ENCODE data around the gene AP1S1. TPM values are rescaled to one million over a fixed set of nuclear protein-coding genes. Genes with fewer than 3 reads are reported as not detected.

The AP1S1 gene
- total RNA-seq, 3 donors from 2014 or later = 29.6 to 55.7 (median 44.6) TPM

GRCh38 chr7:101159696-101160674 is 5.7 kb downstream of the AP1S1 start:
- Histone ChIP-seq H3K9me3 (no peaks in the 10 kb centered on the region), H3K36me3 (no peaks in the 10 kb centered on the region), H3K4me1 (peaks cover 20 to 21% of the 10 kb centered on the region in 2 donors), H3K27me3 (peaks cover 11 to 25% of the 10 kb centered on the region in 2 donors), H3K4me3 (no peak overlapping the region), H3K27ac (no peak overlapping the region)
- intact Hi-C loops (cut with DNase I; ENCODE audit: low total_unique reads) = no loop called here
- no peak for DNase-seq (ENCODE audit: low spot score in 2 of 2)
- no peak for TF ChIP-seq POLR2A (IDR thresholded peaks at IDR 0.05)
- no peak for TF ChIP-seq CTCF (IDR thresholded peaks at IDR 0.05)
- TF ChIP-seq POLR2AphosphoS5 (IDR thresholded peaks at IDR 0.05) = no peak

GRCh38 chr7:101160910-101161309 is 6.6 kb downstream of the AP1S1 start:
- Histone ChIP-seq H3K36me3 (no peaks in the 10 kb centered on the region), H3K4me3 (no peak overlapping the region), H3K9me3 (no peaks in the 10 kb centered on the region), H3K27me3 (peaks cover 11 to 34% of the 10 kb centered on the region in 2 donors), H3K27ac (no peak overlapping the region), H3K4me1 (peaks cover 14 to 16% of the 10 kb centered on the region in 2 donors)
- intact Hi-C loops (cut with DNase I; ENCODE audit: low total_unique reads) = no loop called here
- no peak for DNase-seq (ENCODE audit: low spot score in 2 of 2)
- no peak for TF ChIP-seq CTCF (IDR thresholded peaks at IDR 0.05)
- no peak for TF ChIP-seq POLR2A (IDR thresholded peaks at IDR 0.05)
- no peak for TF ChIP-seq POLR2AphosphoS5 (IDR thresholded peaks at IDR 0.05)

- no peaks in the 10 kb centered on the region for H3K36me3 ChIP-seq
- TF ChIP-seq POLR2A (IDR thresholded peaks at IDR 0.05) (no peak), CTCF (IDR thresholded peaks at IDR 0.05) (no peak), POLR2AphosphoS5 (IDR thresholded peaks at IDR 0.05) (no peak)
- DNase-seq (ENCODE audit: low spot score in 2 of 2) = no peak
- H3K4me1 ChIP-seq = peaks cover 14 to 16% of the 10 kb centered on the region in 2 donors
- peaks cover 16 to 44% of the 10 kb centered on the region in 2 donors for H3K27me3 ChIP-seq
- H3K4me3 ChIP-seq = no peak overlapping the region
- intact Hi-C loops (cut with DNase I; ENCODE audit: low total_unique reads) = no loop called here
- no peak overlapping the region for H3K27ac ChIP-seq
- H3K9me3 ChIP-seq = no peaks in the 10 kb centered on the region
Observed at GRCh38 chr7:101161692-101162471, 7.6 kb downstream of the AP1S1 start.

- intact Hi-C loops (cut with DNase I; ENCODE audit: low total_unique reads) = no loop called here
- peaks cover 16 to 53% of the 10 kb centered on the region in 2 donors for H3K27me3 ChIP-seq
Observed at GRCh38 chr7:101162551-101163278, 8.4 kb downstream of the AP1S1 start.

More at GRCh38 chr7:101162551-101163278, 8.4 kb downstream of the AP1S1 start:
- Histone ChIP-seq H3K9me3 (no peaks in the 10 kb centered on the region), H3K27ac (no peak overlapping the region), H3K36me3 (no peaks in the 10 kb centered on the region), H3K4me3 (peak overlapping the region; percentile 27 to 67 (median 43)), H3K4me1 (peaks cover 14 to 16% of the 10 kb centered on the region in 2 donors)
- no peak for DNase-seq (ENCODE audit: low spot score in 2 of 2)
- TF ChIP-seq CTCF (IDR thresholded peaks at IDR 0.05) (no peak), POLR2AphosphoS5 (IDR thresholded peaks at IDR 0.05) (no peak), POLR2A (IDR thresholded peaks at IDR 0.05) (no peak)

Measured in breast epithelium (tissue), 4 donors.